K562 (cell line): ENCODE data around the gene DNAH17. TPM values are rescaled to one million over a fixed set of nuclear protein-coding genes. Genes with fewer than 3 reads are reported as not detected.

Experiments used
- ATAC-seq: fragments of 200-7000 bp; cut with Tn5 transposase; 3 replicates; pipeline ENCODE4 v1.9.1; 2020; ENCODE audit warnings: moderate library complexity
- BruUV-seq: library from RNA; stranded (reverse); fragments of 400-500 nt; replicated peaks from 2 replicates; lab custom pipeline; 2021; lab: Mats Ljungman, UMichigan
- CTCF ChIA-PET: fragments of 300-600 bp; formaldehyde crosslinking; extraction: SDS; loops from one replicate; lab custom pipeline; 2021; ENCODE audit warnings: low intra/inter-chr PET ratio; lab: Yijun Ruan, JAX
- POLR2A ChIA-PET: fragments of 300-600, 350-650 bp; sonication (Branson Sonifier 250); formaldehyde crosslinking; extraction: SDS; loops from one replicate; lab custom pipeline; 2021; ENCODE audit warnings: antibody characterized with exemption, inconsistent platforms; lab: Yijun Ruan, JAX
- DNase-seq, 4 experiments: peaks; one replicate each; pipeline versions ENCODE4 v3.0.0 to v3.0.0-alpha.2; 2011 to 2018; ENCODE audit warnings: low spot score in 3 of 4, mixed read lengths in 3 of 4; ENCODE audit errors: extremely low read depth in 1 of 4
- FAIRE-seq: peaks from 2 replicates; lab custom pipeline; 2011; peaks lifted over from hg19 to GRCh38; lab: Jason Lieb, UNC
- H2AFZ ChIP-seq: 2 replicates; pipeline ENCODE4 v1.6.0; 2011; ENCODE audit warnings: low read depth, low read length, control low read depth, inconsistent platforms
- H3K27ac ChIP-seq: fragments of 200-600 bp; 3 replicates; pipeline ENCODE4 v1.8.0; 2011; ENCODE audit warnings: low read depth, mild to moderate bottlenecking, control low read depth, inconsistent platforms, low read length, moderate library complexity, mixed read lengths; ENCODE audit errors: extremely low read depth
- H3K27me3 ChIP-seq, 2 experiments: fragments of 300-600 bp in 1 of 2; 2 replicates in 1 of 2; 3 replicates in 1 of 2; pipeline versions ENCODE4 v1.6.0 to v1.8.0; 2011; ENCODE audit warnings: inconsistent platforms in 2 of 2, low read length in 2 of 2, mild to moderate bottlenecking in 1 of 2, mixed read lengths in 1 of 2, moderate library complexity in 1 of 2; ENCODE audit not compliant: control insufficient read depth in 2 of 2, insufficient read depth in 2 of 2
- H3K36me3 ChIP-seq: fragments of 300-600 bp; 3 replicates; pipeline ENCODE4 v1.8.0; 2011; ENCODE audit warnings: mild to moderate bottlenecking, low read length, inconsistent platforms; ENCODE audit not compliant: control insufficient read depth, insufficient read depth
- H3K4me1 ChIP-seq, 2 experiments: fragments of 200-600 bp in 1 of 2; replicated peaks in 1 of 2; 2 replicates in 1 of 2; 3 replicates in 1 of 2; pipeline versions ENCODE4 v1.5.1 to v1.8.0; 2011; ENCODE audit warnings: inconsistent platforms in 2 of 2, low read length in 2 of 2, mild to moderate bottlenecking in 1 of 2, mixed read lengths in 1 of 2, moderate library complexity in 1 of 2; ENCODE audit not compliant: control insufficient read depth in 2 of 2, insufficient read depth in 2 of 2
- H3K4me2 ChIP-seq: 2 replicates; pipeline ENCODE4 v1.6.1; 2011; ENCODE audit warnings: low read length, control low read depth, inconsistent platforms, mixed read lengths; ENCODE audit not compliant: insufficient read depth
- H3K4me3 ChIP-seq: fragments of 200-600 bp; sonication (generic), shearing (Covaris generic); 2 replicates; pipeline ENCODE4 v1.5.1; 2016; ENCODE audit warnings: control low read depth, inconsistent platforms
- H3K79me2 ChIP-seq: fragments of 200-600 bp; 3 replicates; pipeline ENCODE4 v1.8.0; 2011; ENCODE audit warnings: low read length, inconsistent platforms; ENCODE audit not compliant: control insufficient read depth, insufficient read depth
- H3K9ac ChIP-seq, 2 experiments: 2 replicates each; pipeline versions ENCODE4 v1.6.0 to v1.6.1; 2011; ENCODE audit warnings: low read depth in 2 of 2, low read length in 2 of 2, control low read depth in 1 of 2, inconsistent platforms in 1 of 2, mild to moderate bottlenecking in 1 of 2, mixed read lengths in 1 of 2; ENCODE audit not compliant: insufficient read depth in 1 of 2
- H3K9me1 ChIP-seq: one replicate; pipeline ENCODE4 v1.6.0; 2011; ENCODE audit warnings: inconsistent platforms, mild to moderate bottlenecking, low read length, moderate library complexity; ENCODE audit not compliant: control insufficient read depth, insufficient read depth
- H3K9me3 ChIP-seq: replicated peaks from 2 replicates; pipeline ENCODE4 v1.5.1; 2011; ENCODE audit warnings: low read depth, low read length, inconsistent platforms; ENCODE audit not compliant: control insufficient read depth, insufficient read depth
- H4K20me1 ChIP-seq: replicated peaks from 2 replicates; pipeline ENCODE4 v1.6.1; 2011; ENCODE audit warnings: low read length, inconsistent platforms, mixed read lengths; ENCODE audit not compliant: control insufficient read depth, insufficient read depth
- CCNT2 ChIP-seq: IDR thresholded peaks from 2 replicates; pipeline ENCODE4 v1.6.1; 2011; ENCODE audit warnings: borderline replicate concordance, low read depth, mild to moderate bottlenecking, moderate library complexity, mixed read lengths, low read length; ENCODE audit not compliant: insufficient read length; ENCODE audit errors: extremely low read depth
- E2F5 ChIP-seq: sonication (generic); formaldehyde crosslinking; IDR thresholded peaks from 2 replicates; pipeline ENCODE4 v1.8.0; 2022; ENCODE audit warnings: mild to moderate bottlenecking, missing genetic modification reagents
- FOXJ3 ChIP-seq: sonication (generic); formaldehyde crosslinking; IDR thresholded peaks from 2 replicates; pipeline ENCODE4 v1.4.0; 2020; ENCODE audit warnings: mild to moderate bottlenecking, missing genetic modification reagents
- GTF3C2 ChIP-seq: IDR thresholded peaks from 3 replicates; pipeline ENCODE4 v1.6.1; 2011; ENCODE audit warnings: borderline replicate concordance, mild to moderate bottlenecking, moderate library complexity; ENCODE audit not compliant: insufficient read length; ENCODE audit errors: extremely low read depth
- HDGF ChIP-seq: fragments of 450-650 bp; IDR thresholded peaks from 2 replicates; pipeline ENCODE4 v1.6.1; 2016
- NFIX ChIP-seq: fragments of 250-450 bp; sonication (Bioruptor Pico); IDR thresholded peaks from 2 replicates; pipeline ENCODE4 v1.4.0; 2020; ENCODE audit warnings: low read depth, mild to moderate bottlenecking, moderate library complexity
- NFXL1 ChIP-seq: fragments of 450-650 bp; formaldehyde crosslinking; IDR thresholded peaks from 2 replicates; pipeline ENCODE4 v1.4.0; 2021; ENCODE audit warnings: mild to moderate bottlenecking
- RBM17 ChIP-seq: fragments of 200-400 bp; formaldehyde crosslinking; IDR thresholded peaks from 2 replicates; pipeline ENCODE4 v1.6.1; 2017; ENCODE audit warnings: low read depth, mild to moderate bottlenecking, low read length, borderline replicate concordance
- RBM25 ChIP-seq: fragments of 200-400 bp; formaldehyde crosslinking; IDR thresholded peaks from 2 replicates; pipeline ENCODE4 v1.6.1; 2018; ENCODE audit warnings: low read length, low read depth, moderate library complexity; ENCODE audit not compliant: severe bottlenecking
- SIN3A ChIP-seq, 2 experiments: fragments of 150-350 bp in 1 of 2; IDR thresholded peaks; 2 replicates each; pipeline ENCODE4 v1.6.1; 2011 to 2016; ENCODE audit warnings: borderline replicate concordance in 2 of 2, low read depth in 2 of 2, low read length in 2 of 2, mild to moderate bottlenecking in 2 of 2, moderate library complexity in 2 of 2; ENCODE audit not compliant: control insufficient read depth in 1 of 2
- SMAD3 ChIP-seq: fragments of 450-650 bp; formaldehyde crosslinking; conservative IDR thresholded peaks from 2 replicates; pipeline ENCODE4 v1.4.0; 2020; ENCODE audit warnings: mild to moderate bottlenecking
- TCFL5 ChIP-seq: fragments of 250-450 bp; sonication (Bioruptor Pico); conservative IDR thresholded peaks from 2 replicates; pipeline ENCODE4 v1.6.1; 2021; ENCODE audit warnings: mild to moderate bottlenecking, moderate library complexity, matching md5 sums
- ZNF140 ChIP-seq: fragments of 250-450 bp; sonication (Bioruptor Pico); IDR thresholded peaks from 2 replicates; pipeline ENCODE4 v1.8.0; 2021; ENCODE audit warnings: moderate library complexity, mild to moderate bottlenecking, inconsistent platforms
- ZNF444 ChIP-seq: fragments of 250-450 bp; sonication (Bioruptor Pico); IDR thresholded peaks from 2 replicates; pipeline ENCODE4 v1.4.0; 2020; ENCODE audit warnings: mild to moderate bottlenecking, moderate library complexity
- WGBS: fragments of 100-300 bp; shearing (Covaris generic); methylation state at CpG from one replicate; pipeline ENCODE4 v1.1.6; 2016; ENCODE audit warnings: low coverage, mixed read lengths; ENCODE audit not compliant: insufficient coverage; ENCODE audit errors: missing lambda C conversion rate; 5-methylcytosine and 5-hydroxymethylcytosine counted together
- in situ Hi-C: fragments of 300-500 bp; cut with MboI; formaldehyde crosslinking; loops from 4 replicates; pipeline ENCODE4 v1.15.0; 2018; ENCODE audit warnings: inconsistent platforms, mixed read lengths
- intact Hi-C: fragments of 100-400 bp; cut with micrococcal nuclease; formaldehyde crosslinking; loops from 2 replicates; pipeline ENCODE4 v1.14.2; 2022
- polyA plus RNA-seq, 8 experiments: library from polyadenylated mRNA; depleted of rRNA in 4 of 8; stranded (reverse) in 5 of 8; unstranded in 3 of 8; fragments of >200 nt; fragmentation: Nextera tagmentation in 2 of 8; fragmentation: Illumina TruSeq in 1 of 8; extraction: Ambion mirVana in 2 of 8; extraction: Trizol in 1 of 8; gene quantifications; 2 replicates each; pipeline versions ENCODE4 v1.2.1 to v1.2.3, GENCODE V29; 2011 to 2014; ENCODE audit warnings: inconsistent platforms in 1 of 8, missing spikeins in 1 of 8
- total RNA-seq, 7 experiments: library from RNA; depleted of rRNA in 6 of 7; stranded (reverse); fragments of >200 nt in 6 of 7; fragmentation: Illumina TruSeq in 2 of 7; extraction: Trizol in 2 of 7; gene quantifications; 2 replicates each; pipeline versions ENCODE4 v1.2.1 to v1.2.3, GENCODE V29; 2011 to 2021; ENCODE audit warnings: low replicate concordance in 1 of 7

Gene DNAH17
- total and polyA plus RNA-seq, 9 of the 15 experiments (the other 6 are each of a cell fraction or from before 2014, with no cell fraction given) = under 0.01 to 0.06 (median 0.03) TPM; not detected in 5

DNA sequence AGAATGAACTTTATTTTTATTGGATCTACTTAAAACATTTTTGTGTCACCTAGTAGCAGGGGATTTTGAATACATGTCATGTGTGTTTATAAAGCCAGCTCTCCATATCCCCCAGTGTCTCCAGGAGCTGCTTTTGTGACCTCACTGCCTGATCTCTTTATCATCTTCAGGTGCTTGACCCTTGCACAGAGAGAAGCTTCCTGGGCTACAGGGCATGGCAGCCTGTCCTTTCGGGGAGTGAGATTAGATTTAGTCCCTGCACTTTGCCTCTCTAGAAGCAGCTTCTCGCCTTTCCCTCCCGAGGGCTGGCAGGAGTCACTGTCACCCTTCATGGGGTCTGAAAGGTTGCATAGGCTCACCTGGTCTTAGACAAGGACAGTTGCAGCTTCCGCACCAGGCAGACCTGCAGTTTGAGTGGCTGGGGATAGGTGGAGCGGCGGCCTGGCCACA is 156.1 kb downstream of the DNAH17 start (continued):
- TF ChIP-seq E2F5 (CRISPR knock-in tag) (no peak), TCFL5 (CRISPR knock-in tag) (no peak), NFXL1 (CRISPR knock-in tag) (no peak), RBM17 (no peak), ZNF444 (no peak)

- no peaks in the 10 kb centered on the region for H3K9me1 ChIP-seq
- peaks cover 79% of the 10 kb centered on the region for H3K36me3 ChIP-seq
- no peak overlapping the region for H3K4me3 ChIP-seq
- H2AFZ ChIP-seq = no peak overlapping the region
- BruUV-seq = no TSS peak
- in situ Hi-C loops = no loop called here
- no peak overlapping the region for H3K4me2 ChIP-seq
- peak overlapping the region in 1 of 2 experiments; percentile 43; a peak in 1 of 4 replicates for H3K9ac ChIP-seq
- 91% methylated on average over 21 of the region's 22 CpGs for WGBS
- H3K79me2 ChIP-seq = no peaks in the 10 kb centered on the region
- ATAC-seq (no peak), FAIRE-seq (no peak), DNase-seq (no peak)
- POLR2A ChIA-PET = no interaction called here
- intact Hi-C loops = no loop called here
- H3K4me1 ChIP-seq = peaks cover 13 to 22% of the 10 kb centered on the region in 2 experiments
- H3K27me3 ChIP-seq = no peaks in the 10 kb centered on the region
- H3K9me3 ChIP-seq = no peaks in the 10 kb centered on the region
- H3K27ac ChIP-seq = no peak overlapping the region
- CTCF ChIA-PET = interaction anchor here (1.4 to 2.3 kb wide), 2 partner anchors 169 to 170 kb away, joined by 5 to 37 read pairs; no protein-coding TSS in a partner anchor
- no peaks in the 10 kb centered on the region for H4K20me1 ChIP-seq
- TF ChIP-seq GTF3C2 (no peak), FOXJ3 (CRISPR knock-in tag) (no peak), SMAD3 (CRISPR knock-in tag) (no peak), RBM25 (no peak), SIN3A (IDR thresholded peaks at IDR 0.05; ENCODE audit: borderline replicate concordance in 2 of 2, control insufficient read depth in 1 of 2, low read depth in 2 of 2, low read length in 2 of 2) (no peak), HDGF (no peak), ZNF140 (CRISPR knock-in tag) (no peak), NFIX (CRISPR knock-in tag) (no peak), CCNT2 (no peak)
Measured at GRCh38 chr17:78419970-78420815, 157.0 kb downstream of the DNAH17 start.
